Endometrium (tissue), 2 donors: ENCODE data around the gene PSORS1C2.
A peak's percentile ranks its signal among the peaks of the same experiment; 100 is the strongest.
"Not testable (repeated sequence)": the region's sequence is repeated elsewhere in the genome, so short reads cannot be mapped to it uniquely, and the experiment has no call there.

Experiments used
- FAIRE-seq: peaks from 2 replicates; lab custom pipeline; 2012; peaks lifted over from hg19 to GRCh38; lab: Jason Lieb, UNC
- donor health status: control.
- donor health status: control.

The PSORS1C2 gene

GRCh38 chr6:31165064-31165832 lies 26.4 kb upstream of the PSORS1C2 start:
- not testable (repeated sequence) for FAIRE-seq

- FAIRE-seq, result not testable (repeated sequence)
Measured at GRCh38 chr6:31164475-31165063, 25.7 kb upstream of the PSORS1C2 start.

- FAIRE-seq, result no peak
Measured at GRCh38 chr6:31163922-31164321, 25.1 kb upstream of the PSORS1C2 start.

GRCh38 chr6:31162463-31163165 lies 23.7 kb upstream of the PSORS1C2 start:
- no peak for FAIRE-seq

GRCh38 chr6:31161216-31162126 lies 22.6 kb upstream of the PSORS1C2 start:
- no peak for FAIRE-seq

- no peak for FAIRE-seq
Measured at GRCh38 chr6:31158863-31159855, 20.3 kb upstream of the PSORS1C2 start.

GRCh38 chr6:31158140-31158862 lies 19.4 kb upstream of the PSORS1C2 start, which contains the start of gene TCF19:
TCF19 (plus strand) TSS chr6:31158589; CDS start chr6:31159470, 881 bp downstream.
- peak; percentile 98 for FAIRE-seq

GRCh38 chr6:31157513-31158139 lies 18.8 kb upstream of the PSORS1C2 start, which contains the start of gene CCHCR1:
CCHCR1 (minus strand) TSS chr6:31157802; CDS start chr6:31157600, 202 bp downstream.
- no peak for FAIRE-seq

- FAIRE-seq, result no peak
Measured at GRCh38 chr6:31156641-31157040, 17.8 kb upstream of the PSORS1C2 start.

GRCh38 chr6:31154436-31154835 lies 15.6 kb upstream of the PSORS1C2 start:
- FAIRE-seq, result no peak

GRCh38 chr6:31152781-31153180 lies 13.9 kb upstream of the PSORS1C2 start:
- FAIRE-seq, result no peak

GRCh38 chr6:31149827-31150447 lies 11.1 kb upstream of the PSORS1C2 start:
- no peak for FAIRE-seq

GRCh38 chr6:31145386-31145785 lies 6.5 kb upstream of the PSORS1C2 start:
- no peak for FAIRE-seq

GRCh38 chr6:31144970-31145340 lies 6.1 kb upstream of the PSORS1C2 start:
- no peak for FAIRE-seq

- FAIRE-seq, result no peak
Measured at GRCh38 chr6:31144296-31144969, 5.6 kb upstream of the PSORS1C2 start.

- no peak for FAIRE-seq
Measured at GRCh38 chr6:31143148-31143547, 4.3 kb upstream of the PSORS1C2 start.

- no peak for FAIRE-seq
Measured at GRCh38 chr6:31142361-31142761, 3.5 kb upstream of the PSORS1C2 start.

- no peak for FAIRE-seq
Measured at GRCh38 chr6:31140643-31141042, 1.8 kb upstream of the PSORS1C2 start.
